SKM-1 (cell line): ENCODE results near the gene SLC4A7.
"Not testable (repeated sequence)": the region's sequence is repeated elsewhere in the genome, so short reads cannot be mapped to it uniquely, and the experiment has no call there.

Experiments
- DNase-seq: peaks from one replicate; lab custom pipeline; 2025; ENCODE audit not compliant: unreplicated experiment; lab: John Stamatoyannopoulos, UW

SLC4A7 gene

DNA sequence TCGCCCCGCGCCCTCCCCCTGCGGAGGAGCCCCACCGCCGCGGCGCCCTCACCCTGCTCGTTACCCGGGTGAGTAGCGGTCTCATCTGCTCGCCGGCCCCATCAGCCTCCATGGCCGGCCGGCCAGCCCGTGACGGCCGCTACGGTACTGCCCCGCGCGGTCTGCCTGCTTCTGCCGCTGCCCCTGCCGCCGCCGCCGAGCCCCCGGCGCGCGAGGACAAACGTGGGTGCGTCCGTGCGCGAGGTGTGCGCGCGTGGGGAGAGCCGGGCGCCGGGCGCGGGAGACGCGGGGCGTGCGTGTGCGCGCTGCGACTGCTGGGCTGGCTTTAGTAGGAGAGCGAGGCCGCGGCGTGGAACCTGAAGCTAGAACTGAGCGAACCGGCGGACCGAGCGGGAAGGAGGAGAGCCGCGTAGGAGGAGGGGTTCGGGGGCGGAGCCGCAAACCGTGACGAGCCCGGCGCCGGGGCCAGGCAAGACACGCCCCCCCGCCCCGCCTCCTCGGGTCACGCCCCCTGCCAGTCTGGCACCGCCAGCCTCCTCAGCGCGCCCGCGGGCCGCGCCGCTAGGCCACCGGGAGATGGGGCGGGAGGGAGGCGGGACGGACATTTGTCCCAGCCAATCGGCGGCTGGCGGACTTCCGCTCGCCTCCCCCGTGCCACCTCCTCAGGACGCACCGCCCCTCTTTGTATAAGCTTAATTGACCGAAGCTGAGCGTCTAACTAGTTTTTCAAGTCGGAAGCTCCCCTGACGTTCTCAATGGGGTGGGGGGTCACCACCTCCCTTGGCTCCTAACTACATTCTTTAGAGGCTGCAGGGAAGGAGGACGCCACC lies at the start of gene SLC4A7:
Gene SLC4A7 (minus strand): TSS at position 370 of the 830 bp plus-strand sequence. CDS start 258 bp downstream, at position 112.
- peak; percentile 78 for DNase-seq

DNA sequence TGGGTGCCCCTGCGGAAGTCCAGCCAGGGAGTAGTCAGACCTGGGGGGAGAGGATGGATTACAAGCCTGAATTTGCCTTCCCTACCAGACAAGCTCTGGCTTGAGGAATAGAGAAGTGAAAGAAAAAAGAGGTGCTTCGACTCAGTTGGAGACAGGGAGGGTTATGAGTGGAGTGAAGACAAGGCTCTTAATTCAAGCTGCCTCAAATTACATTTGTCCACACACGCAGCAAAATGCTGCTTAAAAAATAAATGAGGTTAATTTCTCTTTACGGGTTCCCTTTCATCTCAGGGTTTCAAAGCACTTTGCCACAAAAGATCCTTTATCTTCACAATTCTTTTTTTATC lies 49.0 kb upstream of the SLC4A7 start:
- DNase-seq = no peak

GRCh38 chr3:27532426-27533260 lies 48.5 kb upstream of the SLC4A7 start:
- no peak for DNase-seq

- DNase-seq = not testable (repeated sequence)
Measured at GRCh38 chr3:27531193-27531751, 47.1 kb upstream of the SLC4A7 start.

DNA sequence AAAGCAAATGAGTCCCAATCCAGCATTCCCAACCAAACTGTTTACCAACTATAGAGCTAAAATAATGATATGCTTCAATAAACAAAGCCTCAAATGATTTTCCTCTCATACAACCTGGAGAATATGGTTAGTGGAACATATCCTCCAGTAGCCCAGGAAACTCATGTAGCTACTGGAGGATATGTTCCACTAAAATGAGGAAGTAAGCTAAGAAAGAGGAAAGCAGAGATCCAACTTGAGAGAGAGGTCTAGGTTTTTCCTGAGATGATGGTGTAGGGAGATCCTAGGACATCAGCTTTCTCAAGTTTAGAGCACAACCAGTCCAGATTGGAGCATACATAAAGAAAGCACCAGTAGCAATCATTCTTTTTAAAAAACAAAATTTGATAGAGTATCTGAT lies 44.6 kb upstream of the SLC4A7 start:
- DNase-seq = peak; percentile 23

- DNase-seq = no peak
Measured at GRCh38 chr3:27526614-27527315, 42.6 kb upstream of the SLC4A7 start.

GRCh38 chr3:27521872-27522265 lies 37.7 kb upstream of the SLC4A7 start:
- DNase-seq = no peak

DNA sequence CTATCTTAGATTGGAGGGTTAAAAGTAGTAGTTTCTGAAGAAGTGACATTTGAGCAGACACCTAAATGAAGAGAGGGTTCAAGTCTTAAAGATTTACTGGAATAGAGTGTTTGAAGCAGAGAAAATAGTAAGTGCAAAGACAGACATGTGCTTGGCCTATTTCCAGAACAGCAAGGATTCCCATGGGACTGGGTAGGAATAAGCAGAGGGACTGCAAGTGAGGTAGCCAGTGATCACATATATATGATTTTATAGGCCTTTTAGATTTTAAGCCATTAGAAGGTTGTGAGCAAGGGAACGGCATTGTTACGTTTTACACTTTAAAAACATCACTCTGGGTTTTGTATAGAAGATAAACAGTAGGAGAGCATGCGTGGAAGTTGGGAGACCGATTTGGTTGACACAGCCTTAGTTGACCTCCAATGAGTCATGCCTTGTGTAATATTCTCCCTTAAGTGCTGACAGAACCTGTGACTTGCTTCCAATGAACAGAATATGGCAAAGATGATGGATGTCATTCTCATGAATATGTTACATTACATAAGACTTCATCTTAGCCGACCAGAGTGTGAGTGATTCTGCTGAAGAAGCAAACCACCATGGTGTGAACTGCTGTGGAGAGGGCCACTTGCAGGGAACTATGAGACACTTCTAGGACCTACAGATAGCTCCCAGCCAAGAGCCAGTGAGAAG lies 37.1 kb upstream of the SLC4A7 start:
- peak; percentile 70 for DNase-seq

DNA sequence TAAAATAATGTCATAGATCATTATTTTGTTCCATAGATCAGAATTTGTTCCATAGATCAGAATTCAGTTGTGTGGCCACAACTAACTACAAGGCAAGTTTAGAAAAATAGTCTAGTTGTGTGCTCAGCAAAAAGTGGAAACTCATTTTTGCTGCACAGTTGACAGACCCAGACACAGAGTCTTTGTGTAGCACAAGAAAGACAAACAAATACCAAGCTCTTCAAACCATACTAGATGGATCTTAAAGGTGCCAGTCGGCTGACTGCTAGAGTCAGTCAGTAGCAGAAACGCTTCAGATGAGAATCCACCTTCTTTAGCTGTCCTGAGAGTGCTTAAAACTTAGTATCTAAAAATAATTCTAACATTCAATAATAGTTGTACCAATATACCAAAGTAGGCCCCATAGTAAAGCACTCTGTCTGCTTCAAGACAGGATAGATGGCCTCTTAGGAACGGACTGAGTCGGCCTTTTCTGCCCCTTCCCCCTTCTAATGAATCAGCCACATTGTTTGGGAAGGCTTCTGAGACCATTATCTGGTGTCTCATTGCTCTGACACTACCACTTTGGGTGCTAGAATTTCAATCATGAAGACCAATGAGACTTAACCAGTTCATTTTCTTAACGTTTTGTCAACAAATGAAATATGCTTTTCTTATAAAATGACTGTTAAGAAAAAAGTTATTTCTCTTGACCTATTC lies 27.7 kb upstream of the SLC4A7 start:
- DNase-seq = no peak

GRCh38 chr3:27509376-27509775 lies 25.2 kb upstream of the SLC4A7 start:
- DNase-seq = peak; percentile 92

DNA sequence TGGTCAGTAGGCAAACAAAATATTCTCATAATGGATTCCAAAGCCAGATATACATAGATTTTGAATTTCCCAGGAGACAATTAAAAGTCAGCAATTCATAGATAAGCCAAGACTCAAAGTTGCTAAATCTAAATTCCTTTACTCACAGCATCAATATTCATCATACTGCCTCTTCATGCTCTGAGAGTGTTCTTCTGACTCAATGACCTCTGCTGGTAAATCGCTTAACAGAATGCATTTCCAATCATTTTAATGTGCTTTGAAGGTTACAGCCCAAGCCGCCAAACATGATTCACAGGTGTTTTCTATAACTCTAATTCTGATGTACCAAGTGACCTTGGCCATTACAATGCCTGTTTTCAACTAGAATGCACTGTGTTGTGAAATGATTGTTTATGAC lies 24.2 kb upstream of the SLC4A7 start:
- no peak for DNase-seq

- DNase-seq = no peak
Measured at GRCh38 chr3:27507515-27508266, 23.5 kb upstream of the SLC4A7 start.

DNA sequence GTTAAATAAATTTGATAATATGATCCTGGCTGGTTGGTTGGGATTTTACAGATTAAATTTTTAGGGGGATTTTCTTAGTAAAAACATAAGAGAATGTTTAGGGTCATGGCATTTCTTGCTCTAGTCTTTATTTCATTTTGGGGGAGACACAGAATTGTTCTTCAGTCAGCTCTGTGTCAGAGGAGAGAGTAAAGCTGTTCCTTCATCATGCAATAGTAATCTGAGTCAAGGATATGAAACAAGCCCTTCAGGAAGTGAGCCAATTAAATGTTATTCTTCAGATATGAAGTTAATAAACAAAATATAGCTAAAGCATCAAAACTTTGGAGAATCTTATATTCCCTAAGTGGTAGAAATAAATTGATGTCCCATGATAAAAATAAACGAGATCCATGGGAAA lies 22.9 kb upstream of the SLC4A7 start:
- no peak for DNase-seq

- DNase-seq = no peak
Measured at GRCh38 chr3:27504749-27505148, 20.6 kb upstream of the SLC4A7 start.

- DNase-seq = no peak
Measured at GRCh38 chr3:27503526-27503925, 19.3 kb upstream of the SLC4A7 start.

DNA sequence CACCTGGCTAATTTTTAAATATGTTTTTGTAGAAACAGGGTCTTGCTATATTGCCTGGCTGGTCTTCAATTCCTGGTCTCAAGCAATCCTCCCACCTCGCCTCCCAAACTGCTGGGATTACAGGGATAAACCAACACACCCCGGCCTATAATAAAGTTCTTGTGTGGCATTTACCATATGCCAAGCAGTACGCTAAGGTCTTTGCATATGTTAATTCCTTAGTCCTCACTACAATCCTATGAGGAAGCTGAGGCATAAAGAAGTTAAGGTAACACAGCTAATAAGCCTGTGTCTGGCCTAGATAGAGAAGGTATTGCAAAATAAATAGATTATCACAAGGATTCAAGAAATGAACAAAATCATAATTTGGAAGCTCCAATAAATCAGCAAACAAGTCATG lies 17.6 kb upstream of the SLC4A7 start:
- no peak for DNase-seq

- DNase-seq = no peak
Measured at GRCh38 chr3:27500986-27501385, 16.8 kb upstream of the SLC4A7 start.

DNA sequence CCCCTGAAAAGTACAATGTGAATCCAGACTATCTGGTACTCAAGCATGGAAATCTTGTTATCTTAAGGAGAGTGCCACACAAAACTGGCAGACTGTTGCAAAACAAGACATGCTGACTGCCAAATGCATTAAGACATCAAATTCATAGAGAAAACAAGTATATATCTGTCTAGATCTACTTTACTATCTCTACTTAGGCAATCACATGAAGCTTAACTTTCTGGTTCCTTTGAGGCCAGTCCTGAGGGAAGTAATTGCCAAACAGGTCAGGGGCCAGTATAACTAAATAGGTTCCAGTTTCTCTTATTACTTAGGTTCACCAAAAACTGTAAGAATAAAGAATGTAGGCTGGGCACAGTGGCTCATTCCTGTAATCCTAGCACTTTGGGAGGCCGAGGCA lies 15.9 kb upstream of the SLC4A7 start:
- DNase-seq = no peak

- DNase-seq = no peak
Measured at GRCh38 chr3:27494784-27495183, 10.6 kb upstream of the SLC4A7 start.
